B cell (primary cell): ENCODE results near the gene THADA. TPM values are rescaled to one million over a fixed set of nuclear protein-coding genes. Genes with fewer than 3 reads are reported as not detected.

Experiments used
- ATAC-seq: fragments of 200-7000 bp; cut with Tn5 transposase; one replicate; pipeline ENCODE4 v1.10.0; 2021; ENCODE audit warnings: low read depth, mild to moderate bottlenecking, moderate number of reproducible peaks, moderate library complexity
- CTCF ChIA-PET: fragments of 350-600 bp; sonication (Branson Sonifier 250); formaldehyde crosslinking; loops from one replicate; lab custom pipeline; 2021; ENCODE audit warnings: antibody characterized with exemption, inconsistent platforms; lab: Charles Lee
- POLR2A ChIA-PET: fragments of 350-600 bp; sonication (Branson Sonifier 250); formaldehyde crosslinking; loops from one replicate; lab custom pipeline; 2021; ENCODE audit warnings: antibody characterized with exemption; lab: Charles Lee
- DNase-seq: peaks from one replicate; pipeline ENCODE4 v3.0.0; 2013
- H2AFZ ChIP-seq: 2 replicates; pipeline ENCODE4 v1.6.1; 2012; ENCODE audit warnings: mild to moderate bottlenecking, low read depth, low read length; ENCODE audit not compliant: insufficient read depth, poor library complexity, severe bottlenecking
- H3K27ac ChIP-seq, 2 donors: 1 replicate in 1 of 2; 2 replicates in 1 of 2; pipeline ENCODE4 v1.5.1; 2012 to 2013; ENCODE audit warnings: low read length in 2 of 2, mild to moderate bottlenecking in 2 of 2, moderate library complexity in 1 of 2
- H3K27me3 ChIP-seq, 4 experiments: fragments of 200-600 bp in 1 of 4; sonication (generic) in 1 of 4; replicated peaks in 1 of 4; 1 replicate in 2 of 4; 2 replicates in 2 of 4; pipeline versions ENCODE4 v1.6.1 to v1.7.0; 2013 to 2016; ENCODE audit warnings: low read length in 3 of 4, mild to moderate bottlenecking in 2 of 4, mixed read lengths in 1 of 4, moderate library complexity in 1 of 4; ENCODE audit not compliant: insufficient read depth in 4 of 4, control insufficient read depth in 3 of 4; ENCODE audit errors: control extremely low read depth in 1 of 4
- H3K36me3 ChIP-seq, 2 experiments: replicated peaks in 1 of 2; 1 replicate in 1 of 2; 2 replicates in 1 of 2; pipeline versions ENCODE4 v1.6.1 to v1.7.1; 2013; ENCODE audit warnings: low read length in 1 of 2; ENCODE audit not compliant: insufficient read depth in 2 of 2, control insufficient read depth in 1 of 2; ENCODE audit errors: control extremely low read depth in 1 of 2, extremely low read depth in 1 of 2
- H3K4me1 ChIP-seq, 2 donors: fragments of 200-600 bp in 1 of 2; sonication (generic) in 1 of 2; 1 replicate in 1 of 2; 2 replicates in 1 of 2; pipeline versions ENCODE4 v1.5.1 to v1.6.1; 2013 to 2017; ENCODE audit warnings: low read length in 2 of 2; ENCODE audit not compliant: control insufficient read depth in 2 of 2, insufficient read depth in 2 of 2
- H3K4me2 ChIP-seq: replicated peaks from 2 replicates; pipeline ENCODE3; 2012; ENCODE audit warnings: mild to moderate bottlenecking, low read depth, low read length; ENCODE audit not compliant: poor library complexity, severe bottlenecking
- H3K4me3 ChIP-seq, 5 experiments: fragments of 200-600 bp in 1 of 5; sonication (generic) in 1 of 5; 1 replicate in 3 of 5; 2 replicates in 2 of 5; pipeline versions ENCODE4 v1.5.1 to v1.7.0; 2011 to 2016; ENCODE audit warnings: low read length in 4 of 5, mild to moderate bottlenecking in 4 of 5, low read depth in 2 of 5, control low read depth in 1 of 5, moderate library complexity in 1 of 5; ENCODE audit not compliant: insufficient read depth in 1 of 5; ENCODE audit errors: control extremely low read depth in 1 of 5, extremely low read depth in 1 of 5
- H3K79me2 ChIP-seq: fragments of 200-600 bp; sonication (generic); one replicate; pipeline ENCODE4 v1.6.0; 2016; ENCODE audit warnings: low read length; ENCODE audit not compliant: control insufficient read depth, insufficient read depth
- H3K9ac ChIP-seq: fragments of 200-600 bp; sonication (generic); 2 replicates; pipeline ENCODE4 v1.6.1; 2017; ENCODE audit warnings: mild to moderate bottlenecking, low read length, moderate library complexity
- H3K9me3 ChIP-seq, 3 donors: one replicate each; pipeline versions ENCODE4 v1.6.1 to v1.7.1; 2013; ENCODE audit warnings: low read length in 2 of 3; ENCODE audit not compliant: control insufficient read depth in 2 of 3, insufficient read depth in 1 of 3; ENCODE audit errors: control extremely low read depth in 1 of 3
- H4K20me1 ChIP-seq: 2 replicates; pipeline ENCODE4 v1.6.0; 2012; ENCODE audit warnings: mild to moderate bottlenecking, low read length; ENCODE audit not compliant: insufficient read depth, control insufficient read depth, poor library complexity, severe bottlenecking
- H3K27ac Mint-ChIP-seq: one replicate; pipeline ENCODE4 v1.8.0; 2021; ENCODE audit warnings: mixed read lengths
- H3K27me3 Mint-ChIP-seq: one replicate; pipeline ENCODE4 v1.8.0; 2021; ENCODE audit warnings: mixed read lengths
- H3K4me1 Mint-ChIP-seq: one replicate; pipeline ENCODE4 v1.8.0; 2021; ENCODE audit warnings: mixed read lengths
- H3K4me3 Mint-ChIP-seq: one replicate; pipeline ENCODE4 v1.8.0; 2021; ENCODE audit warnings: mixed read lengths
- H3K9me3 Mint-ChIP-seq: one replicate; pipeline ENCODE4 v1.8.0; 2022; ENCODE audit warnings: mixed read lengths; ENCODE audit not compliant: insufficient read depth
- CTCF ChIP-seq: fragments of 200-600 bp; IDR thresholded peaks from one replicate; pipeline ENCODE4 v1.8.0; 2022; ENCODE audit warnings: antibody characterized with exemption, mild to moderate bottlenecking
- EZH2 ChIP-seq: IDR thresholded peaks from 2 replicates; pipeline ENCODE4 v1.6.1; 2012; ENCODE audit warnings: borderline replicate concordance, low read depth, mild to moderate bottlenecking, moderate library complexity, low read length; ENCODE audit not compliant: insufficient read depth, poor library complexity, severe bottlenecking
- WGBS: methylation state at CpG from one replicate; pipeline ENCODE4 v1.1.5; 2013; ENCODE audit warnings: missing lambda C conversion rate; ENCODE audit not compliant: insufficient coverage; 5-methylcytosine and 5-hydroxymethylcytosine counted together
- intact Hi-C: fragments of 100-400 bp; cut with micrococcal nuclease; formaldehyde crosslinking; loops from one replicate; pipeline ENCODE4 v1.10.0; 2022
- polyA plus RNA-seq: library from polyadenylated mRNA; depleted of rRNA; stranded (reverse); fragments of >200 nt; gene quantifications from 2 replicates; pipeline ENCODE4 v1.2.3, GENCODE V29; 2012
- total RNA-seq, 2 donors: library from RNA; stranded (reverse); fragments of 120-200 nt in 1 of 2; gene quantifications; 1 replicate in 1 of 2; 2 replicates in 1 of 2; pipeline versions ENCODE4 v1.2.3 to v1.2.4, GENCODE V29; 2013 to 2022

THADA gene
- total and polyA plus RNA-seq, 2 donors (not counting 1 experiment from before 2014, with no cell fraction given) = 17.6 to 48.5 TPM

- DNase-seq = no peak
- H3K4me1 Mint-ChIP-seq = peaks cover 28% of the 10 kb centered on the region
Observed at GRCh38 chr2:43206602-43207001, 389.2 kb downstream of the THADA start.

GRCh38 chr2:43203373-43203772 lies 392.5 kb downstream of the THADA start:
- H3K79me2 ChIP-seq = peaks cover 8% of the 10 kb centered on the region
- Mint-ChIP-seq H3K4me3 (no peak overlapping the region), H3K9me3 (no peaks in the 10 kb centered on the region), H3K4me1 (peaks cover 12% of the 10 kb centered on the region), H3K27ac (no peak overlapping the region), H3K27me3 (no peaks in the 10 kb centered on the region)
- DNase-seq = no peak
- no peaks in the 10 kb centered on the region for H3K9me3 ChIP-seq
- no peaks in the 10 kb centered on the region for H4K20me1 ChIP-seq
- H3K36me3 ChIP-seq = no peaks in the 10 kb centered on the region
- TF ChIP-seq EZH2 (no peak), CTCF (no peak)
- peaks cover 0 to 9% of the 10 kb centered on the region in 2 donors for H3K4me1 ChIP-seq
- no peak overlapping the region for H3K4me2 ChIP-seq
- WGBS = 100% methylated on average over 7 of the region's 11 CpGs
- H2AFZ ChIP-seq = no peak overlapping the region
- ChIA-PET POLR2A (no interaction called here), CTCF (interaction anchor here (1.0 kb wide), 1 partner anchor 15 kb away, joined by 3 read pairs; no protein-coding TSS in a partner anchor)
- no peak overlapping the region for H3K4me3 ChIP-seq
- intact Hi-C loops = no loop called here
- no peak overlapping the region for H3K9ac ChIP-seq
- ATAC-seq = no peak
- no peak overlapping the region for H3K27ac ChIP-seq
- no peaks in the 10 kb centered on the region for H3K27me3 ChIP-seq

More at GRCh38 chr2:43206602-43207001, 389.2 kb downstream of the THADA start:
- POLR2A ChIA-PET = interaction anchor here (1.3 kb wide), 1 partner anchor 8 kb away, joined by 4 read pairs; no protein-coding TSS in a partner anchor
- TF ChIP-seq CTCF = no peak
- TF ChIP-seq EZH2 = no peak
- H3K4me3 ChIP-seq = no peak overlapping the region
- H3K36me3 ChIP-seq = no peaks in the 10 kb centered on the region
- H3K4me2 ChIP-seq = no peak overlapping the region
- no peak overlapping the region for H2AFZ ChIP-seq
- H3K4me1 ChIP-seq = peaks cover 12 to 17% of the 10 kb centered on the region in 2 donors
- H3K27me3 Mint-ChIP-seq = no peaks in the 10 kb centered on the region
- 86% methylated on average over 5 of the region's 7 CpGs for WGBS
- peak overlapping the region; percentile 46 for H3K27ac Mint-ChIP-seq
- H3K9me3 ChIP-seq = no peaks in the 10 kb centered on the region
- H3K4me3 Mint-ChIP-seq = no peak overlapping the region
- CTCF ChIA-PET = interaction anchor here (0.6 kb wide), 1 partner anchor 14 kb away, joined by 3 read pairs; no protein-coding TSS in a partner anchor
- no peak overlapping the region for H3K27ac ChIP-seq
- H3K9ac ChIP-seq = no peak overlapping the region
- H4K20me1 ChIP-seq = no peaks in the 10 kb centered on the region
- ATAC-seq = no peak
- intact Hi-C loops = no loop called here
- H3K9me3 Mint-ChIP-seq = no peaks in the 10 kb centered on the region
- H3K27me3 ChIP-seq = no peaks in the 10 kb centered on the region
- peaks cover 6% of the 10 kb centered on the region for H3K79me2 ChIP-seq
